Activated T-cell treated with anti-CD3 and anti-CD28 coated beads for 1 hour (primary cell): ENCODE data around the gene DUSP8.
A peak's percentile ranks its signal among the peaks of the same experiment; 100 is the strongest.

Experiments
- DNase-seq: peaks from one replicate; pipeline ENCODE4 v3.0.0-alpha.2; 2020; ENCODE audit warnings: low read depth

Gene DUSP8

DNA sequence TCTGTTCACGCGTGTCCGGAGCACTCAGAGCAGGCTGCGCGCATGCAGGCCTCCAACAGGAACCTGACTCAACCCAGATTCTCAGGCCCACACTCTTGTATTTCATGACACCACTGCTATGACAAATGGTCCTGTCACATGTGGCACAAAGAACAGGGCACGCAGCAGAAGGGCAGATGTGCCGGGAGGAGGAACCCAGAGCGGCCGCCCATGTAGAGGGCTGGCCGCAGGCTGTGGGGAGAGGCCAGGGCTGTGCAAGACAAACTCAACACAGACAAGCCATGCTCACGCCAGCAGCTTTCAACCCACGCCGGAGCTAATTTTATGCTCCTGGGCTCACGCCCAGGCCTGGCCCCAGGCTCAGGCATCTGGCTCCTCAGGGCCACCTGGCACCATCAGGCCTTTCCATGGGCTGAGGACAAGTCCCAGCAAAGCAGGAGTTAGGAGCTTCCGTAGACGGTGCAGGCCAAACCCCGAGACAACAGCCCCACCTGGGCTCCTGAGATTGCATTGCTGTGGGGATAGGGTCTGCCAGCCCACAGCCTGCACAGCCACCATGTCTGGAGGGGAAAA lies 40.0 kb downstream of the DUSP8 start:
- no peak for DNase-seq

- no peak for DNase-seq
Observed at GRCh38 chr11:1531449-1532013, 40.5 kb downstream of the DUSP8 start.

DNA sequence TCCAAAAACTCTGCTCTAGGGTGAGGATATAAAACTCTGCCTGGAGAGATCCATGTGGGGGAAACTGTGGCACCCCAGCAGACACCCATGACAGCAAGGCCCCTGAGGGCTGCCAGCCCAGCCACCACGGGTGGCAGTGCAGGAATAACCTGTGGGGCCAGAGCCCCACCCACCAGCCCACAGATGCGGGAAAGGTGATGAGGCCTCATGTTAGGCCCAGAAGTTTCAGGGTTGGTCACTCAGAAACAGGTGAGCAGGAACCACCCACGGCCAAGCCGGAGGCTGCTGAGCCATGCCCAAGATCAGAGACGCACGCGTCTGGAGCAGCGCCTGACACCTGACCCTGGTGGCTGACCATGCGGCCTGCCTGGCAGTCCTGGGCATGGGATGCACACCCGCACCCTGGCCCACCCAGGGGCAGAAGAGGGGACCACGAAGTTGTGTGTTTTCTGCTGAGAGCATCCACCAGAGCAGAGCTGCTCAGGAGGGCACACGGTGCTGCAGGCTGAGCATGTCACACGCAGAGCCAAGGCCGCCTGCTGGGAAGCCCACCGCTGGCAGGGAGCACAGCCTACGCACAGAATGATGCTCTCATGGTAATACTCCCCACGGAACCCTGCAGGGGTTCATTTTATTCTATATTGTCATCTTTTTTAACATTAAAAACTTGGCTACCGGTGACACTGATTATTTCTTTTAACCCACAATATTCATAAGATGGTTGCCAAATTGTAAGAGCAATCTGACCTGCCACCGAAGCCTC lies 41.2 kb downstream of the DUSP8 start:
- no peak for DNase-seq

- no peak for DNase-seq
Observed at GRCh38 chr11:1529774-1530173, 42.3 kb downstream of the DUSP8 start.

DNA sequence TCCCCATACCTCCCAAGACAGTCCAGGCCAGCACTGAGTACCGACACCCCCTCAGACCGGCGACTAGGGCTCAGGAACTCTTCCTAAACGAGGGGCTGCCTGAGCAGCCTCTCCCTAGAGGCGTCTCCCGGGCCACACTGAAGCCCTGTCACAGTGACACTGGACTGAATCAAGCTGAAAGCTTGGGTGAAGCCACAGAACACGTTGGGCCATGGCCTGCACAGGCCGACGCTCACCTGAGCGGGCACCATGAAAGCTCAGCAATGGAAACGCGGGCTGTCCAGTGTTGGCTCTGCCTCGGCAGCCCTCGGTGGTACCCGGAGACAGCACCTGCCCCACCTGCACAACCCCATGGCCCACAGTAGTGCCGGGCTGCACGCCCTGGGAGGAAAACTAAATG lies 42.8 kb downstream of the DUSP8 start:
- DNase-seq, result no peak

GRCh38 chr11:1528710-1529109 lies 43.4 kb downstream of the DUSP8 start:
- DNase-seq, result no peak

DNA sequence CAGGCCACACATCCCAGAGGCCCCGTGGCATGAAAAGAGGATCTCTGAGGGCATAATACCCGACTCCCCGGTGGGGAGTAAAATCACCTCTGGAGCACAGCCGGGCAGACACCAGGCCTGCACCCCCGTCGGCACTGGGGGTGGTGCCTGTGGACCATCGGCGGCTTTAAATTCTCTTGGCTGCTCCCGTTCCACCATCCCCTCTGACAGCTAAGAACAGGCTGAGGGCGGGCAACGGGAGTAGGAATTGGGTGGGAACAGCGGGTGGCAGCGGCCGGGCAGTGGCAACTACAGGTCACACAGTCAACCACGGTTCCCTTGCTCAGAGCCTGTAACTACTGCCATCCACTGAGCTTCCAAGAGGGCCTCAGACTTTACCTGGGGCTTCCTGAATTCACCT lies 45.3 kb downstream of the DUSP8 start:
- no peak for DNase-seq

- no peak for DNase-seq
Observed at GRCh38 chr11:1523779-1524178, 48.3 kb downstream of the DUSP8 start.

DNA sequence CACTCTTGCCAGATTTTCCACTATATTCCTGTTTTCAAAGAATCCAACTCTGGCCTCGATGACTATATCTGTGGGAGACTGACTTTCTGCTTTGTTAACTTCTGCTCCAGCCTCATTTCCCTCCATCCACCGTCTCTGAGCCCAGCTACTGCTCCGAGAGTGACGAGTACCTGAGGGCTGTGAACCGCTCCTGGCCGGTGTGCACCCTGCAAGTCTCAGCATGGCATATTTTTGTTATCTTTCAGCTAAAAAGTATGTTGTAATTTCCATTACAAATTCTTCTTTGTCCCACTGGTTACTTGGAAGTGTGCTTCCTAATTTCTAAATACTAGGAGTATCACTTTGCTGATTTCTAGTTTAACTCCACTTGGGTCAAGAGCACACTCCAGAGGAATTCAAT lies 49.0 kb downstream of the DUSP8 start:
- DNase-seq, result no peak

DNA sequence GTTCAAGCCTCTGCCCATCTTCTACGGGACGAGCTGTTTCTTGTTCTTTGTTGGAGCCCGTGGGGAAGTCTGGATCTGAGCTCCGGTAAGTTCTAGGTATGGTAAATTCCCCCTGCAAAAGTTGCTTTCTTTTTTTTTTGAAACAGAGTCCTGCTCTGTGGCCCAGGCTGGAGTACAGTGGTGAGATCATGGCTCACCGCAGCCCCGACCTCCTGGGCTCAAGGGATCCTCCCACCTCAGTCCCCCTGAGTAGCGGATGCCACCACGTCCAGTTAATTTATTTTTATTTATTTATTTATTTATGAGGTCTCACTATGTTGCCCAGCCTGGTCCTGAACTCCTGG lies 50.0 kb downstream of the DUSP8 start:
- no peak for DNase-seq

DNA sequence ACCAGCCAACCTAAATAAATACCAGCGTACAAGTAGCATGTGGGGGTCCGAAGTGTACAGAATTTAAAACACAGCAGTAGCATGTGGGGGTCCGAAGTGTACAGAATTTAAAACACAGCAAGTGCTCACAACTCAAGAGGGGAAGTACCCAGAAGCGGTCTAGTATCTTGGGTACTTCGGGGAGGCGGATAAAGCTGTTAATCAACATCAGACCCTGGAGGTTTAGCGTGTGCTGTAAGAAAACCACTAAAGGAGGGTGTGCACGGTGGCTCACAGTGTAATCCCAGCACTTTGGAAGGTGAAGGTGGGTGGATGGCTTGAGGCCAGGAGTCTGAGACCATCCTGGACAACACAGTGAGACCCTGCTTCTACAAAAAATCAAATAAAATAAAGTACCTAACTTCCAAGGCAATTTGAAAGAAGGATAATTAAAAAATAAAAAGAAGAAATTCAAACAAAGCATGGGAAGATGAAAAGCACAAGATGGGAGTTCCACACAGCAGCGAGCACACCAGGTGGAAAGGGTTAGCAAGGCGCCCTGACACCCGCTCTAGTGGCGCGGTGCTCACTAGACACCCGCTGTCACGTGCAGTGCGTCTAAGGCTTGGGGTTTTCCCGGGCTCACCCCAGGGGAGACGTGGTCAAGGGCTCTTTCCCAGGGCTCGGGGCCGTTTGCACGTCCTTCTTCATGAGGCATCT lies 50.5 kb downstream of the DUSP8 start:
- DNase-seq, result no peak

DNA sequence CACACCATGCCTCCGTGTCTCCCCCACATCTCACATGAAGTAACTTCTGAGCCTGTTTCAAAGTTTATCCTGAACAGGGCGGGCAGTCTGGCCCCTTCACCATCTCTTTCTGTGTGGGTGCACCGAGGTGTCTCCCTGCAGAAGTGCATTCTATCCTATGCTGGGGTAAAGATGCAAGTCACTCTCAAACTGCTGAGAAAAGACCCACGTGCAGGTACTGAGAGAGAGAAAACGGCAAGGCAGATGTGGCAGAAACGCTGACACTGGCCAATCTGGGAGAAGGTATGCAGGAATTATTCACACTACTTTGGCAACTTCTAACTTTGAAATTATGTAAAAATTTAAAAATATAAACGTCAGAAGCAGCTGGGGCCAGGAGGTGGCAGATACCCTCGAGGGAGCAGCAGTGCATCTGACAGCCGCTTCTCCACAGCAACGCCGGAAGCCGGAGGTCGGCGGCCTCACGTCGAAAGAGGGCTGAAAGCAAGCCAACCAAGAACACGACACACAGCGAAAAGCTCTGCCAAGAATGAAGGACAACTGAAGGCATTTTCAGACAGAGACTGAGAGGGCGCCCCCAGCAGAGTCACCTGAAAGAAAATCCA lies 51.3 kb downstream of the DUSP8 start:
- DNase-seq, result no peak

GRCh38 chr11:1520209-1520662 lies 51.8 kb downstream of the DUSP8 start:
- no peak for DNase-seq

DNA sequence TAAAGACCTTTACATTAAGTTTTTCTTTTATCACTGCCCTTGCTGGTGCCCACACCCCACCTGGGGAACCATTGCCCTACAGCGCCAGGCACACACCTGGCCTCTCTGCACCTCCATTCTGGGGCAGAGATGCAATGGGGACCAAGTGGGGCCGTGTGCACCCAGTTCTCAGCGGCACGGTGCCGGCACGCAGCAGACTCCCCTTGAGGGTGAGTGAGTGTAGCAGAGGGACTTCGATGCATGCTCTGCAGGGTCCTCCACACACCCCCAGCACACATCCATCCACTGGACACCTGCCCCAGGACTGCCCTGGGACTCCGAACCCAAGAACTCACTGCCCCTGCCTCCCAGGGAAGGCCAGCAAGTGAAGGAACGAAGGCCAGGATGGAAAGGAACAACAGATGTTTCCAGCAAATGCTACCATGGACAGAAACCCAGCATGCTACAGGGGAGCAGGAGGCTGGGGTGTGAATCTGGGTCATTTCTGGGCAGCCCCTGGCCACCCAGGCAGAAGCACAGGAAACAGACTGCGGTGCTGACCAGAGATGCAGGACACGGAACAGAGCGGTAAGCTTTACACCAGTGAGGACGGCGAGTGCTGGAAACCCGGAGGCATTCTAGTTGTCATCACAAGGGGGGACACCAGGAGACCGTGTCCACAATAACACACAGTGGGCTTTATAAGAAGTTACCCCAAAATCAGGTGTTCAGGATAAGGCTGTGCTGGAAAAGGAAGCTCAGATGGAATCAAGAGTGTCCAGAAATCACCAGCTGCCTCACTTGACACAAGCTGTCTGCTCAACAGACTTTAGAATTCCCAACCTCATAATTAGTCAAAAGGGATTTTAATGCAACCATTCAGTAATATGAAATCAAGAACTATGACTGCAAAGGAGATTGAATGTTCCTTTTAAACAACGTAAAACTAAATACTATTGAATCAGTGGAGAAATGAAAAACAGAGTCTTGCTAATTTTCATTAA lies 52.8 kb downstream of the DUSP8 start:
- no peak for DNase-seq

DNA sequence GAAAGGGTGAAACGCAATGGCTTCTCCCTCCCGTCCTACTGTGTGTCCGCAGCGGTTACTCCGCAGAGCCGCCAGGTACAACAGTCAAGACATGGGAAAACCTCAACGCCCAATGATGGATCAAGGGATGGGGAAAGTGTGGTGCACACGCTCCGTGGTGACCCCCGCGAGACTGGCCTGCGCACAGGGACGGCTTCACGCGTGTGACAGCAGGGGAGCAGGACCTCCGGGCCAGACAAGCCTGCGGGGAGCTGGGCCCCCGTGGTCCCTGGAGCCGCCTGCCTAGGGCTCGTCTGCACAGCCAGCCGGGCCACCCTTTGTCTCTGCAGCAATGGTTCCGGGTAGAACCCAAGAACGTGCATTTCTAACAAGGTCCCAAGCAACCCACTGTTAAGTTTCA lies 53.8 kb downstream of the DUSP8 start:
- DNase-seq, result no peak

DNA sequence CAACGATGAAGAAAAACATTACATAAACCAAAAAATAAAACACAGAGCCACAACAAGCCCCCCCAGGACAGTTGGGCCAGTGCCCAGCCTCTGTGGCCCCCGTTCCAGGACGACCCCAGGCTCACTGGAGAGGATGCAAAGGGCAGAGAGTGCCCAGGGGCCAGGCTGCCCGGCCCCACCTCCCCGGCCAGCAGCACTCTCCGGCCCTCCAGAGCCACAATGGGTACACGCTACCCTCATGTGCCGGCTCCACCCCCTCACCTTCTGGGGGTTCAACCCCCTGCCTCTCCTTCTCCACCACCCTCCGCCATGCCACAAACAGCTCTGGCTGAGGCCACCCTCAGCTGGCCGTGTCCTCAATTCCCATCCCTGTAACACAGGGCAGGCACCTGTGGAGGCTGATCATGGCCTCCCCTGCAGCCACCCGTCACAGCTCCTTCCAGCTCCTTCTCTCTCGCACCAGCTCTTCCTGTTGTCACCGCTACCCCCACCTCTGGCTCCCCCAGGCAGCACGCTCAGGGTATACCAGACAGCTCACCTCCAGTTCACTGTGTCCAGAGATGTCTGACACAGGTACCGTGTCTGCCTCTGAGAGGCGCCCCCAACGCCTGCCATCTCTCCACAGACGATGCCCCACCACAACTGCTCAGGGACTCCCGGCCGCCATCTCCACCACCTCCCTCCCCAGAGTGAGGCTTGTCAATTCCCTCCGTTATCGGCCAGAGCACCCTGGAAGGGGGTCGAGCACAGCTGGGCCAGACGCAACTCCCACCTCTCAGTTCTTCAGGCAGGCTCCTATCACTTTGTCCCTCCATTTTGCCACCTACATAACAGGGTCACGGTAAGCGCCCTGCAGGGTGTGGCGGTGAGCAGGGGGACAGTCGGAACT lies 54.7 kb downstream of the DUSP8 start:
- DNase-seq, result no peak

DNA sequence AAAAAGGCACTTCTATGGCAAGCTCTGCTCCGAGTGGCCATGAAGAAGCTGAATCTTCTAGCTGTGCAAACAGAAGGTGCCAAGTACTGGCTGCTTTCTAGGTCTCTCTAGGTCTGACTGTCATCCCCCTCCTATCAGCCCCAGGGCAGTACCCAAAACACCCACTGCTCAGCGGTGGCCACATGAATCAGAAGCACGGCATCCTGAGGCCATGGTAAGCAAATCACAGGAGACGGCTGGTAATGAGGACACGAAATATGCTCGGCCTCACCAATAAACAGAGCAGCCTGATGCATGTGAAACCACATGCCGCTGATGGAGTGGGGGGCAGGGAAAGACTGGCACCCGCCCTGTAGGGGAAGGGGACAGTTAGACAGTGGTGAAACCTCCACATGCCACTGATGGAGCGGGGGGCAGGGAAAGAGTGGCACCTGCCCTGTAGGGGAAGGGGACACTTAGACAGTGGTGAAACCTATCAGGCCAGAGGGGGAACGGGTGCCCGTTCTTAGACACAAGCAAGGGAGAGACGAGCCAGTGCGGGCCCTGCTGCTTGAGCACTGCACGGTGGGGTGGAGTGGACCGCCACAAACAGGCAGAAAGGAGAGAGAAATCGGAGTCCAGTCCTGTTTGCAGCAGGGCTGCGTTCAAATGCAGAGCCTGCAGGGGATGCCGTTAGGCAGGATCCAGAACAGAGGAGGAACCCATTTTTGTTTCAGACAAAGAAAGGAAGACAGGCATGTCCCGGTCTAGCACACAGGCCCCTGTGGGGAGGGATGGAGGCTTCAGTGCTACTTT lies 55.6 kb downstream of the DUSP8 start:
- no peak for DNase-seq

- DNase-seq, result peak; percentile 70
Observed at GRCh38 chr11:1515082-1516060, 56.7 kb downstream of the DUSP8 start.
